ENCODE data around the gene MAMDC2. TPM values are rescaled to one million over a fixed set of nuclear protein-coding genes. Genes with fewer than 3 reads are reported as not detected.

The MAMDC2 gene
- total and polyA plus RNA-seq, 2 donors from 2014 or later: 1.5 to 7.1 TPM

- Histone ChIP-seq H3K27ac (ENCODE audit: low read depth in 2 of 2, low read length in 2 of 2) (no peak overlapping the region), H3K36me3 (ENCODE audit: control insufficient read depth in 2 of 3, insufficient read depth in 3 of 3, low read length in 3 of 3) (no peaks in the 10 kb centered on the region), H3K9me3 (ENCODE audit: control insufficient read depth in 2 of 3, insufficient read depth in 1 of 3, low read length in 3 of 3) (no peaks in the 10 kb centered on the region), H3K4me1 (ENCODE audit: control insufficient read depth in 2 of 3, insufficient read depth in 2 of 3, low read depth in 1 of 3, low read length in 3 of 3) (no peaks in the 10 kb centered on the region), H3K9ac (ENCODE audit: low read length in 3 of 3) (no peak overlapping the region), H3K27me3 (ENCODE audit: control insufficient read depth, insufficient read depth, low read length) (no peaks in the 10 kb centered on the region), H3K4me3 (ENCODE audit: low read length in 3 of 3) (no peak overlapping the region)
- DNase-seq: no peak
- intact Hi-C loops (cut with DNase I): no loop called here
- no peak for FAIRE-seq
- TF ChIP-seq CTCF (IDR thresholded peaks at IDR 0.05; ENCODE audit: borderline replicate concordance, extremely low read depth, insufficient read depth): no peak
Observed at GRCh38 chr9:70015099-70015498, 28.5 kb upstream of the MAMDC2 start.

GRCh38 chr9:70020217-70020616 is 23.4 kb upstream of the MAMDC2 start:
- intact Hi-C loops (cut with DNase I): no loop called here
- Histone ChIP-seq H3K36me3 (ENCODE audit: control insufficient read depth in 2 of 3, insufficient read depth in 3 of 3, low read length in 3 of 3) (no peaks in the 10 kb centered on the region), H3K27me3 (ENCODE audit: control insufficient read depth, insufficient read depth, low read length) (no peaks in the 10 kb centered on the region), H3K27ac (ENCODE audit: low read depth in 2 of 2, low read length in 2 of 2) (no peak overlapping the region), H3K4me3 (ENCODE audit: low read length in 3 of 3) (no peak overlapping the region), H3K9me3 (ENCODE audit: control insufficient read depth in 2 of 3, insufficient read depth in 1 of 3, low read length in 3 of 3) (no peaks in the 10 kb centered on the region), H3K9ac (ENCODE audit: low read length in 3 of 3) (no peak overlapping the region), H3K4me1 (ENCODE audit: control insufficient read depth in 2 of 3, insufficient read depth in 2 of 3, low read depth in 1 of 3, low read length in 3 of 3) (no peaks in the 10 kb centered on the region)
- no peak for TF ChIP-seq CTCF (IDR thresholded peaks at IDR 0.05; ENCODE audit: borderline replicate concordance, extremely low read depth, insufficient read depth)
- no peak for DNase-seq
- FAIRE-seq: no peak

GRCh38 chr9:70020991-70021571 is 22.6 kb upstream of the MAMDC2 start:
- no peaks in the 10 kb centered on the region for H3K27me3 ChIP-seq (ENCODE audit: control insufficient read depth, insufficient read depth, low read length)
- intact Hi-C loops (cut with DNase I): no loop called here
- DNase-seq (peak in 2 of 5 donors; percentile 24 to 76), FAIRE-seq (no peak)
- H3K9ac ChIP-seq (ENCODE audit: low read length in 3 of 3): no peak overlapping the region
- H3K4me1 ChIP-seq (ENCODE audit: control insufficient read depth in 2 of 3, insufficient read depth in 2 of 3, low read depth in 1 of 3, low read length in 3 of 3): no peaks in the 10 kb centered on the region
- no peaks in the 10 kb centered on the region for H3K9me3 ChIP-seq (ENCODE audit: control insufficient read depth in 2 of 3, insufficient read depth in 1 of 3, low read length in 3 of 3)
- TF ChIP-seq CTCF (IDR thresholded peaks at IDR 0.05; ENCODE audit: borderline replicate concordance, extremely low read depth, insufficient read depth): no peak
- no peaks in the 10 kb centered on the region for H3K36me3 ChIP-seq (ENCODE audit: control insufficient read depth in 2 of 3, insufficient read depth in 3 of 3, low read length in 3 of 3)
- H3K27ac ChIP-seq (ENCODE audit: low read depth in 2 of 2, low read length in 2 of 2): no peak overlapping the region
- no peak overlapping the region for H3K4me3 ChIP-seq (ENCODE audit: low read length in 3 of 3)

- H3K27ac ChIP-seq (ENCODE audit: low read depth in 2 of 2, low read length in 2 of 2): no peak overlapping the region
- no peak overlapping the region for H3K9ac ChIP-seq (ENCODE audit: low read length in 3 of 3)
- H3K36me3 ChIP-seq (ENCODE audit: control insufficient read depth in 2 of 3, insufficient read depth in 3 of 3, low read length in 3 of 3): no peaks in the 10 kb centered on the region
- no peak for TF ChIP-seq CTCF (IDR thresholded peaks at IDR 0.05; ENCODE audit: borderline replicate concordance, extremely low read depth, insufficient read depth)
- H3K27me3 ChIP-seq (ENCODE audit: control insufficient read depth, insufficient read depth, low read length): no peaks in the 10 kb centered on the region
- no peak overlapping the region for H3K4me3 ChIP-seq (ENCODE audit: low read length in 3 of 3)
- FAIRE-seq: no peak
- H3K9me3 ChIP-seq (ENCODE audit: control insufficient read depth in 2 of 3, insufficient read depth in 1 of 3, low read length in 3 of 3): no peaks in the 10 kb centered on the region
- H3K4me1 ChIP-seq (ENCODE audit: control insufficient read depth in 2 of 3, insufficient read depth in 2 of 3, low read depth in 1 of 3, low read length in 3 of 3): no peaks in the 10 kb centered on the region
- no peak for DNase-seq
- intact Hi-C loops (cut with DNase I): no loop called here
Observed at GRCh38 chr9:70028287-70028686, 15.4 kb upstream of the MAMDC2 start.
